GM12892 (cell line): ENCODE measurements around the gene BTRC.

ENCODE experiments used
- POLR2A ChIP-seq: IDR thresholded peaks from 2 replicates; pipeline ENCODE4 v1.6.1; 2011; ENCODE audit warnings: low read depth, low read length, control low read depth
- TAF1 ChIP-seq: IDR thresholded peaks from 2 replicates; pipeline ENCODE4 v1.6.1; 2011; ENCODE audit warnings: low read depth, mild to moderate bottlenecking, control low read depth, low read length, borderline replicate concordance

- no peak for TF ChIP-seq POLR2A
- TF ChIP-seq TAF1 = no peak
Observed at GRCh38 chr10:101585841-101586240, 231.9 kb downstream of the BTRC start.
